ENCODE measurements around the gene PTH2R. TPM values are rescaled to one million over a fixed set of nuclear protein-coding genes. Genes with fewer than 3 reads are reported as not detected.
"Not testable (repeated sequence)": the region's sequence is repeated elsewhere in the genome, so short reads cannot be mapped to it uniquely, and the experiment has no call there.

PTH2R gene
- total RNA-seq, 1 donor from 2014 or later, result not detected

DNA sequence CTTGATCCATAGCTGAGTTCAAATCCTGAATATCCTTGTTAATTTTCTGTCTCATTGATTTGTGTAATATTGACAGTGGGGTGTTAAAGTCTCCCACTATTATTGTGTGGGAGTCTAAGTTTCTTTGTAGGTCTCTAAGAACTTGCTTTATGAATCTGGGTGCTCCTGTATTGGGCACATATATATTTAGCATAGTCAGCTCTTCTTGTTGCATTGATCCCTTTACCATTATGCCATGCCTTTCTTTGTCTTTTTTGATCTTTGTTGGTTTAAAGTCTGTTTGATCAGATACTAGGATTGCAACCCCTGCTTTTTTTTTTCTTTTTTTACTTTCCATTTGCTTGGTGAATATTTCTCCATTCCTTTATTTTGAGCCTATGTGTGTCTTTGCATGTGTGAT is 116.5 kb downstream of the PTH2R start:
- DNase-seq (ENCODE audit: missing footprints); ATAC-seq; intact Hi-C loops (cut with DNase I): not testable (repeated sequence)

- ATAC-seq; intact Hi-C loops (cut with DNase I); DNase-seq (ENCODE audit: missing footprints): not testable (repeated sequence)
These were observed 118.6 kb downstream of the PTH2R start for GRCh38 chr2:208525165-208525564.

GRCh38 chr2:208529796-208530195 is 123.2 kb downstream of the PTH2R start:
- ATAC-seq (peak; percentile 76), DNase-seq (ENCODE audit: missing footprints) (no peak)
- intact Hi-C loops (cut with DNase I), result no loop called here

- intact Hi-C loops (cut with DNase I), result no loop called here
- ATAC-seq (no peak), DNase-seq (ENCODE audit: missing footprints) (no peak)
These were observed 124.8 kb downstream of the PTH2R start for GRCh38 chr2:208531361-208531760.

- ATAC-seq; DNase-seq (ENCODE audit: missing footprints); intact Hi-C loops (cut with DNase I): not testable (repeated sequence)
These were observed 129.0 kb downstream of the PTH2R start for GRCh38 chr2:208535578-208535977.

GRCh38 chr2:208541461-208541988 is 134.9 kb downstream of the PTH2R start:
- no peak for DNase-seq (ENCODE audit: missing footprints)
- intact Hi-C loops (cut with DNase I), result no loop called here
- ATAC-seq, result no peak

DNA sequence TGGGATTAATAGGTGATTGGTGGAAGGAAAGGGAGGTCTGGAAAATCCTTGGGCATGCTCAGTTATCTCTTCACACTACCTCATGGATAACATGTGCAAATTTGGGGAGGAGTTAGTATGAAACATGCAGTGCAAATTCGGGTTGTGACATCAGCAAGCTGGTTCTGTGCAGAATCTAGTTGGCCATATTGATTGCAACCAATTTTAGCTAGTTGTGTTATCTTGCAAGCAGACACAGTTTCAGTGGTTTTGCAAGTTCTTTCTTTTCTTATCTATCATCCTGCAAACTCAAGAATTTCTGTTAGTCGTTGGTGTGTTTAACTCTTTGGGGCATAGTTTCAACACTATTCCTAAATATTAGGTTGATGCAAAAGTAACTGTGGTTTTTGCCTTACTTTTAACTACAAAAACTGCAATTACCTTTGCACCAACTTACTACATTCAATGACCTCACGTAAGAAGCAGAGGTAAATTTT is 135.4 kb downstream of the PTH2R start:
- intact Hi-C loops (cut with DNase I), result no loop called here

GRCh38 chr2:208542465-208543041 is 136.0 kb downstream of the PTH2R start:
- ATAC-seq (no peak), DNase-seq (ENCODE audit: missing footprints) (no peak)
- intact Hi-C loops (cut with DNase I), result no loop called here

More for the DNA sequence above, 135.4 kb downstream of the PTH2R start:
- ATAC-seq (no peak), DNase-seq (ENCODE audit: missing footprints) (no peak)

Other genes with a start within 250 kb of the PTH2R start
- not detected for gene CRYGA, start 243.2 kb upstream of the PTH2R start, total RNA-seq
- gene C2orf80, start 216.8 kb upstream of the PTH2R start, total RNA-seq, result not detected
- 52.4 TPM for gene IDH1, start 151.7 kb upstream of the PTH2R start, total RNA-seq
- 14.8 TPM for gene PIKFYVE, start 140.5 kb upstream of the PTH2R start, total RNA-seq

All from Right ventricle myocardium inferior (tissue), 1 donor.